ENCODE data around the gene UBE2H. TPM values are rescaled to one million over a fixed set of nuclear protein-coding genes. Genes with fewer than 3 reads are reported as not detected.

UBE2H gene
- polyA plus RNA-seq, 1 of the 3 experiments (the other 2 are of a cell fraction): 129 TPM

DNA sequence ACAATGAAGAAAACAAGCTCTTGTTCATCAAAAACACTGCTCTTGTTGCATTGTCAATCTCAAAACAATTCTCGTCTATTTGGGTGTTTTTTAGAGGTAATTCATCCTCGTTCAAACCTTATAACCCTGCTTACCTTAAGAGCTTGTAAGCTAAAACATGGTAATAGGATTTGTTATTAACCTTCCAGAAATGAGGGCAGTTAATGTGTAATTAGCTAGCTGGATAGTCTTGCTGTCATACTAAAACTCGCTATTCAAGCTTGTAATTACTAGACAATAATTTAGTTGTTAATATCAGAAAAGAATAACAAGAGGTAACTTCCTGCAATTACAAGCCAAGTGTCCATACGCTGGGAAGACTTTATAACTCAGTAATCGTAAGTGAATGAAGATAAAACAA, 101.6 kb downstream of the UBE2H start:
- POLR2A ChIA-PET: no interaction called here
- H3F3A ChIP-seq (replicated peaks; ENCODE audit: insufficient read depth): peaks cover 54% of the 10 kb centered on the region
- CTCF ChIA-PET: interaction anchor here (0.8 to 3.9 kb wide), 6 partner anchors 12 to 160 kb away, joined by 3 to 32 read pairs (median 9); no protein-coding TSS in a partner anchor
- no peak for TF ChIP-seq FOXM1 (IDR thresholded peaks at IDR 0.05; ENCODE audit: low read depth)
- TF ChIP-seq TAF1 (IDR thresholded peaks at IDR 0.05; ENCODE audit: borderline replicate concordance, low read depth, low read length): no peak
- TF ChIP-seq, protein P1, sequence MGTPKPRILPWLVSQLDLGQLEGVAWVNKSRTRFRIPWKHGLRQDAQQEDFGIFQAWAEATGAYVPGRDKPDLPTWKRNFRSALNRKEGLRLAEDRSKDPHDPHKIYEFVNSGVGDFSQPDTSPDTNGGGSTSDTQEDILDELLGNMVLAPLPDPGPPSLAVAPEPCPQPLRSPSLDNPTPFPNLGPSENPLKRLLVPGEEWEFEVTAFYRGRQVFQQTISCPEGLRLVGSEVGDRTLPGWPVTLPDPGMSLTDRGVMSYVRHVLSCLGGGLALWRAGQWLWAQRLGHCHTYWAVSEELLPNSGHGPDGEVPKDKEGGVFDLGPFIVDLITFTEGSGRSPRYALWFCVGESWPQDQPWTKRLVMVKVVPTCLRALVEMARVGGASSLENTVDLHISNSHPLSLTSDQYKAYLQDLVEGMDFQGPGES (IDR thresholded peaks at IDR 0.05; ENCODE audit: low read depth, low read length): no peak
- TF ChIP-seq MEF2A (IDR thresholded peaks at IDR 0.05; ENCODE audit: borderline replicate concordance, low read depth): no peak
- TF ChIP-seq GABPA (IDR thresholded peaks at IDR 0.05; ENCODE audit: low read depth): no peak
- TF ChIP-seq GATA2 (CRISPR knock-in tag; IDR thresholded peaks at IDR 0.05): no peak
- TF ChIP-seq POLR2AphosphoS5 (IDR thresholded peaks at IDR 0.05; ENCODE audit: low read depth, low read length): no peak
- no peak for TF ChIP-seq NFIC (IDR thresholded peaks at IDR 0.05; ENCODE audit: borderline replicate concordance)
- no peak for TF ChIP-seq RFX5 (IDR thresholded peaks at IDR 0.05; ENCODE audit: low read length)
- TF ChIP-seq NRF1 (IDR thresholded peaks at IDR 0.05; ENCODE audit: low read depth, low read length): no peak
- TF ChIP-seq, protein P2, sequence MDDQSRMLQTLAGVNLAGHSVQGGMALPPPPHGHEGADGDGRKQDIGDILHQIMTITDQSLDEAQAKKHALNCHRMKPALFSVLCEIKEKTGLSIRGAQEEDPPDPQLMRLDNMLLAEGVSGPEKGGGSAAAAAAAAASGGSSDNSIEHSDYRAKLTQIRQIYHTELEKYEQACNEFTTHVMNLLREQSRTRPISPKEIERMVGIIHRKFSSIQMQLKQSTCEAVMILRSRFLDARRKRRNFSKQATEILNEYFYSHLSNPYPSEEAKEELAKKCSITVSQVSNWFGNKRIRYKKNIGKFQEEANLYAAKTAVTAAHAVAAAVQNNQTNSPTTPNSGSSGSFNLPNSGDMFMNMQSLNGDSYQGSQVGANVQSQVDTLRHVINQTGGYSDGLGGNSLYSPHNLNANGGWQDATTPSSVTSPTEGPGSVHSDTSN (IDR thresholded peaks at IDR 0.05): no peak
- no peak for TF ChIP-seq TEAD4 (IDR thresholded peaks at IDR 0.05; ENCODE audit: borderline replicate concordance, insufficient read depth)
- no peak for TF ChIP-seq JUND (IDR thresholded peaks at IDR 0.05)
- TF ChIP-seq SIN3A (IDR thresholded peaks at IDR 0.05; ENCODE audit: borderline replicate concordance, low read depth, low read length): no peak
- TF ChIP-seq CHD2 (IDR thresholded peaks at IDR 0.05; ENCODE audit: low read length, partially characterized antibody): no peak
- TF ChIP-seq MXI1 (IDR thresholded peaks at IDR 0.05; ENCODE audit: low read depth, low read length): no peak
- TF ChIP-seq, protein P3, sequence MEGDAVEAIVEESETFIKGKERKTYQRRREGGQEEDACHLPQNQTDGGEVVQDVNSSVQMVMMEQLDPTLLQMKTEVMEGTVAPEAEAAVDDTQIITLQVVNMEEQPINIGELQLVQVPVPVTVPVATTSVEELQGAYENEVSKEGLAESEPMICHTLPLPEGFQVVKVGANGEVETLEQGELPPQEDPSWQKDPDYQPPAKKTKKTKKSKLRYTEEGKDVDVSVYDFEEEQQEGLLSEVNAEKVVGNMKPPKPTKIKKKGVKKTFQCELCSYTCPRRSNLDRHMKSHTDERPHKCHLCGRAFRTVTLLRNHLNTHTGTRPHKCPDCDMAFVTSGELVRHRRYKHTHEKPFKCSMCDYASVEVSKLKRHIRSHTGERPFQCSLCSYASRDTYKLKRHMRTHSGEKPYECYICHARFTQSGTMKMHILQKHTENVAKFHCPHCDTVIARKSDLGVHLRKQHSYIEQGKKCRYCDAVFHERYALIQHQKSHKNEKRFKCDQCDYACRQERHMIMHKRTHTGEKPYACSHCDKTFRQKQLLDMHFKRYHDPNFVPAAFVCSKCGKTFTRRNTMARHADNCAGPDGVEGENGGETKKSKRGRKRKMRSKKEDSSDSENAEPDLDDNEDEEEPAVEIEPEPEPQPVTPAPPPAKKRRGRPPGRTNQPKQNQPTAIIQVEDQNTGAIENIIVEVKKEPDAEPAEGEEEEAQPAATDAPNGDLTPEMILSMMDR (IDR thresholded peaks at IDR 0.05): no peak
- no peak for TF ChIP-seq SMC3 (IDR thresholded peaks at IDR 0.05; ENCODE audit: low read depth, low read length)
- no peak for TF ChIP-seq EP300 (IDR thresholded peaks at IDR 0.05; ENCODE audit: borderline replicate concordance in 1 of 2, low read depth in 1 of 2, low read length in 1 of 2)
- H3K36me3 ChIP-seq (replicated peaks in 1 of 2; ENCODE audit: control insufficient read depth in 1 of 2, insufficient read depth in 2 of 2, low read length in 1 of 2): peaks cover 2 to 15% of the 10 kb centered on the region in 2 experiments
- no peak overlapping the region for H3K4me2 ChIP-seq
- H3K9me2 ChIP-seq: no peaks in the 10 kb centered on the region
- 93% methylated on average over 5 of the region's 5 CpGs for WGBS (ENCODE audit: low lambda C conversion rate)
- H3K27ac ChIP-seq (ENCODE audit: low read depth in 2 of 2, low read length in 1 of 2): peak overlapping the region; percentile 98 to 99; a peak in 3 of 4 replicates
- no peaks in the 10 kb centered on the region for H3K9me3 ChIP-seq
- no peak overlapping the region for H2AFZ ChIP-seq (ENCODE audit: low read depth)
- no peak overlapping the region for H3K4me3 ChIP-seq (ENCODE audit: low read depth in 2 of 2, low read length in 1 of 2)
- no peaks in the 10 kb centered on the region for H3K27me3 ChIP-seq (ENCODE audit: insufficient read depth)
- H3K4me1 ChIP-seq (ENCODE audit: control insufficient read depth in 1 of 2, insufficient read depth in 2 of 2, low read depth in 1 of 2, low read length in 1 of 2): peaks cover 42 to 59% of the 10 kb centered on the region in 2 experiments
- peaks cover 66% of the 10 kb centered on the region for H3K79me2 ChIP-seq (ENCODE audit: insufficient read depth)
- DNase-seq: no peak
- H3K9ac ChIP-seq: no peak overlapping the region
- H4K20me1 ChIP-seq (ENCODE audit: insufficient read depth): no peaks in the 10 kb centered on the region

Measured in SK-N-SH (cell line).